Stimulated activated CD4-positive, alpha-beta T cell treated with anti-CD3 and anti-CD28 coated beads, Interleukin-15, amount 100 ng/mL, for 1 hour (primary cell): ENCODE results near the gene CD93.

Experiments
- DNase-seq, 2 donors: peaks; one replicate each; pipeline ENCODE4 v3.0.0-alpha.2; 2020; ENCODE audit warnings: low read depth in 1 of 2, low spot score in 1 of 2

Gene CD93, protein sequence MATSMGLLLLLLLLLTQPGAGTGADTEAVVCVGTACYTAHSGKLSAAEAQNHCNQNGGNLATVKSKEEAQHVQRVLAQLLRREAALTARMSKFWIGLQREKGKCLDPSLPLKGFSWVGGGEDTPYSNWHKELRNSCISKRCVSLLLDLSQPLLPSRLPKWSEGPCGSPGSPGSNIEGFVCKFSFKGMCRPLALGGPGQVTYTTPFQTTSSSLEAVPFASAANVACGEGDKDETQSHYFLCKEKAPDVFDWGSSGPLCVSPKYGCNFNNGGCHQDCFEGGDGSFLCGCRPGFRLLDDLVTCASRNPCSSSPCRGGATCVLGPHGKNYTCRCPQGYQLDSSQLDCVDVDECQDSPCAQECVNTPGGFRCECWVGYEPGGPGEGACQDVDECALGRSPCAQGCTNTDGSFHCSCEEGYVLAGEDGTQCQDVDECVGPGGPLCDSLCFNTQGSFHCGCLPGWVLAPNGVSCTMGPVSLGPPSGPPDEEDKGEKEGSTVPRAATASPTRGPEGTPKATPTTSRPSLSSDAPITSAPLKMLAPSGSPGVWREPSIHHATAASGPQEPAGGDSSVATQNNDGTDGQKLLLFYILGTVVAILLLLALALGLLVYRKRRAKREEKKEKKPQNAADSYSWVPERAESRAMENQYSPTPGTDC

DNA sequence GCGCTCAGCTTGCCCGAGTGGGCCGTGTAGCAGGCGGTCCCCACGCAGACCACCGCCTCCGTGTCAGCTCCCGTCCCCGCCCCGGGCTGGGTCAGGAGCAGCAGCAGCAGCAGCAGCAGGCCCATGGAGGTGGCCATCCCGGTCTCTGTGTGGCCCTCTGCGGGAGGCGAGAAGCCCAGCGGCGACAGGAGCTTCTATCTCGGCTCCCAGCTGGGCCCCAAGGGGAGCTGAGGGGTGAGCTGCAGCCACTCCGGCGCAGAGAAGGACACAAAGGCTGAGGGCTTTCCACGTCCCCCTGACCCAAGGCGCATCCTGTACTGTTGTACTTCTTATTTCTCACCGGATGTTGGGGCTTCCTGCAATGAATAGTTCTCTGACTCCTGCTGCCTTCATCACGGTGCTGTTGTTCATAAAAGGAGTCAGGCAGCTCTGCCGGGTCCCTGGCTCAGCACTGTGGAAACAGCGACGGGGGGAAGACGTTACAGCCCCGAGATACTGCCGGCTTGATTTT is at the start of gene CD93:
Gene CD93, minus strand, starts transcription at position 269 of the 511 bp plus-strand sequence. Its CDS starts 132 bp downstream, at position 137.
- no peak for DNase-seq

- no peak for DNase-seq
Observed at GRCh38 chr20:23133560-23133998, 47.5 kb upstream of the CD93 start.

- no peak for DNase-seq
Observed at GRCh38 chr20:23132930-23133559, 46.9 kb upstream of the CD93 start.

DNA sequence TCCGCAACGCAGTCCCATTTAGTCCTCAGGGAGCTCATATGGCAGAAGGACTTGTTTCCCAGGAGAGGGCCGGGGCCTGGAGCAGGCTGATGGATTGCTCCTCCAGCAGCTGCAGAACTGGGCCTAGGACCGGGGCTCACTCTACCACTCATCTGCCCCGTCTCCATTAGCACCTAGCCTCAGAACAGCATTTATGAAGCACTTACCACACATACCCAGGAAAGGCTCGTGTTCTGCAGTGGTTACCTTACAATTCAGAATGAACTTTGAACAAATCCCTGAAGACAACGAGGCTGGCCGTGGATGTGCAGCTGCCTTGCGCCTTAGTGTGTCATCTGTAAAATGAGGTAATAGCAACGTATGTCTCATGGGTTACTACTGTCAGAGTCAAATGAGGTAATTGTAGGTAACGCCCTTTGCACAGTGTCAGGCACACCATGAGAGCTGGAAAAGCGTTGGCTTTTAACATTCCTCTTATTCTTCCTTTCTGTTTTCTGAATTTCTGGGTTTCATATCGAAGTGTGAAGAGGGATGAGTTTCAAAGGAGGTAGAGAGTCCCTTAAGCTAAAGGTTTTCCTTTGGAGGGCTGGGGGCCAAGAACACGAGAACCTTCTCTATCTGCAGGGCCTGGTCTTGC is 46.3 kb upstream of the CD93 start:
- no peak for DNase-seq

DNA sequence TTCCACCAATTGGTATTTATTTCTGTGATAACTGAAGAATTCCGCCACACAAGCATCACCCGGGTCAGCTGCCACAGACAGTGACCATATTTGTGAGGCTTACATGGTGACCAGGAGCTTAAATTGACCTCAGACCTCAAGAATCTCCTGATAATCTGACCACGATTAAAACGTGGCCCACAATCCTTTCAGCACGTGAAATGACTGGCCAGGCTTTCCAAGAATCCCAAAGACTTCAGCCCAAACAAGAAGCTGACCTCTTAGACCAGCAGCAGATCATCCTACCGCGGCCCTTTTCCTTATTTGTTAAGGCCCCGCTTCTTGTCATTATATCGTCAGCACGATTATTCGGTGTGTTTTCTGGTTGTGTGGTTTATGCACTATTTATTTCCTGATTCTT is 45.6 kb upstream of the CD93 start:
- DNase-seq = no peak

- DNase-seq = no peak
Observed at GRCh38 chr20:23130622-23131140, 44.6 kb upstream of the CD93 start.

- no peak for DNase-seq
Observed at GRCh38 chr20:23129891-23130621, 43.9 kb upstream of the CD93 start.

DNA sequence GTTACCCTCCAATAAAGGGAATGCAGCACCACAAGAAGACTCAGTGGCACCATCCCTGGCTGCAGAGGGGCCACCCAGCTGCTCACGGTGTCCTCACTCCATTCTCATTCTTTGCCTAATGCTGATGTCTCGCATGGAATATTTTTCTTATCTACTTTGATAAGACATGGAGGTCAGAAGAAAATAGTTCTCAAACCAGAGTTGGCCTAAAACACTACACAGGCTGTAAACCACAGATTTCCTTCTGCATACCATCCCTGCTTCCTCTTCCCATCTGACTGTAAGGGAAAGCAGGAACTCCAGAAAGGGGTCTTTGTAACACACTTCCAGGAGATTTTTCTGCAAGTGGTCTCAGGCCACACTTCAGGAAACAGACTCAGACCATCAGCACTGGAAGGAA is 43.1 kb upstream of the CD93 start:
- DNase-seq = no peak

GRCh38 chr20:23128461-23129125 is 42.5 kb upstream of the CD93 start:
- no peak for DNase-seq

GRCh38 chr20:23127506-23128279 is 41.6 kb upstream of the CD93 start:
- DNase-seq = no peak

GRCh38 chr20:23126281-23127061 is 40.3 kb upstream of the CD93 start:
- no peak for DNase-seq

GRCh38 chr20:23125625-23126191 is 39.6 kb upstream of the CD93 start:
- no peak for DNase-seq

GRCh38 chr20:23125159-23125558 is 39.0 kb upstream of the CD93 start:
- DNase-seq = no peak

- no peak for DNase-seq
Observed at GRCh38 chr20:23123886-23124285, 37.8 kb upstream of the CD93 start.

DNA sequence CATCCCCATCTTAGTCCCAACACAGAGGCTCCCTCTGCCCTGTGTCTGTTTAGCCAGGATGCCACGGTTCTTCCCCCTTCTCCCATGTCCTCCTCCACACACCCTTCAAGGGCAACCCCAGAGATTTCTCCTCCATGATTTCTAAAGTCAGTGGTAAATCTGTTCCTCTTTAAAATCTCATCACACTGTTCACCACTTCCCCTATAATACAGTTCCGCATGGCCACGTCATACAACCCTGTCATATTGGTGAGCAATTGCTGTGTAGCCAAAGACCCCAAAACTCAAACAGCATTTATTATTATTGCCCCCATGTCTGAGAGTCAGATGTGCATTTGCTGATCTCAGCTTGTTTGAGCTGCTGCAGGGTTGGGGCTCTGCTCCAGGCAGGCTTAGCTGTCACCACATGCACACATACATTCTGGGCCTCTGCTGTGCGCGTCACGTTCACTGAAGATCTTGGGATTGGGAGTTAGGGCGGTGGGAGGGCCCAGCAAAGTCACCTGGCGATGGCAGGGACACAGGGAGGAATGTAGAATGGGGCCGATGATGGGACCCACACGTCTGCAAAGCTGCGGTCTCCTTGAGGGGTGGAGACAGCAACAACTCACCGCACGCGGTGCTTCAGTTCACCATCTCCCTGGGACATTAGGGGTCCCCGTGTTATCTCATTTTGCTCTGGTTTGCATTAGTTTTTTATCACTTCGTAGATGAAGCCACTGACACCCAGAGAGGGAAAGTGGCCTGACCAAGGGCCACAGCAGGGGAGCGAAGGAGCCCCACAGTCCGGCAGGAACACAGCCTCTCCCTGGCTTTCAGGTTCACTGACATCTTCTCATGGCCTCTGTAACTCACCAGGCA is 36.9 kb upstream of the CD93 start:
- no peak for DNase-seq

GRCh38 chr20:23122321-23122720 is 36.2 kb upstream of the CD93 start:
- DNase-seq = no peak

GRCh38 chr20:23121751-23122320 is 35.7 kb upstream of the CD93 start:
- DNase-seq = no peak
